NCI-H1048 (cell line): ENCODE data around the gene RARG.

Source experiments
- DNase-seq: peaks from one replicate; lab custom pipeline; 2025; lab: John Stamatoyannopoulos, UW

Gene RARG

GRCh38 chr12:53244337-53244736 lies 12.3 kb upstream of the RARG start:
- no peak for DNase-seq

- no peak for DNase-seq
Observed at GRCh38 chr12:53241623-53242412, 9.8 kb upstream of the RARG start.

- no peak for DNase-seq
Observed at GRCh38 chr12:53239643-53240258, 7.7 kb upstream of the RARG start.

GRCh38 chr12:53236443-53237111 lies 4.6 kb upstream of the RARG start:
- no peak for DNase-seq

- DNase-seq = no peak
Observed at GRCh38 chr12:53235742-53236442, 3.9 kb upstream of the RARG start.

GRCh38 chr12:53235164-53235563 lies 3.2 kb upstream of the RARG start:
- no peak for DNase-seq

- DNase-seq = no peak
Observed at GRCh38 chr12:53234271-53234914, 2.4 kb upstream of the RARG start.

GRCh38 chr12:53233671-53234121 lies 1.7 kb upstream of the RARG start:
- no peak for DNase-seq

GRCh38 chr12:53232646-53233461 lies 845 bp upstream of the RARG start:
- no peak for DNase-seq

GRCh38 chr12:53231671-53231920 lies 413 bp downstream of the RARG start:
- DNase-seq = no peak

- no peak for DNase-seq
Observed at GRCh38 chr12:53230108-53230845, 1.7 kb downstream of the RARG start.

- no peak for DNase-seq
Observed at GRCh38 chr12:53229454-53229853, 2.6 kb downstream of the RARG start.

- DNase-seq = no peak
Observed at GRCh38 chr12:53227836-53228235, 4.2 kb downstream of the RARG start.

- no peak for DNase-seq
Observed at GRCh38 chr12:53227341-53227740, 4.7 kb downstream of the RARG start.

- DNase-seq = no peak
Observed at GRCh38 chr12:53226815-53227214, 5.2 kb downstream of the RARG start.

- DNase-seq = no peak
Observed at GRCh38 chr12:53225635-53226424, 6.2 kb downstream of the RARG start.

GRCh38 chr12:53224897-53225634 lies 6.9 kb downstream of the RARG start:
- no peak for DNase-seq

- no peak for DNase-seq
Observed at GRCh38 chr12:53224061-53224896, 7.7 kb downstream of the RARG start.
